Hematopoietic multipotent progenitor cell treated with erythropoietin and hydrocortisone succinate and interleukin-3 and kit ligand, for 8 days (in vitro differentiated cells): ENCODE data around the gene MYOF.
A peak's percentile ranks its signal among the peaks of the same experiment; 100 is the strongest.
"Not testable (repeated sequence)": the region's sequence is repeated elsewhere in the genome, so short reads cannot be mapped to it uniquely, and the experiment has no call there.

Experiments used
- DNase-seq: peaks from one replicate; pipeline ENCODE4 v3.0.0-alpha.2; 2015

The MYOF gene

GRCh38 chr10:93288679-93289634 is 193.2 kb downstream of the MYOF start:
- peak; percentile 60 for DNase-seq

DNA sequence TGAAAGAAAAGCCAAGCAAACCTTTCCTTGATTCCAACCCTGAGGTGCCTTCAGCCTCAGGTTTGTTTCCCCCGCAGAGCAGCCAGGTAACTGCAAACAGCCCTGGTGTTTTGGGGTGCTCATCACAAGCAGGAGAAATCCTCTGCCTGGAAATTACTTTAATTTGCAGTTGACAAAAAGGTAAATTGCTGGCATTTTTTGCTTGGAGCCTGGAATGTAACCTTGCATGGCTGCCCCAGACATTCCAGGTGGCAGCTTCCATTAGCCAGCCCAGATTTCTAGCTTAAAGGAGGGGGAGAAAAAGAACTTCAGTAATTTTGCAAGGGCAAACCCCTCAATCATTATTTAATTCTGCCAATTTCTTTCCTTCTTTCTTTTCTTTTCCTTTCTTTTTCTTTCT is 194.4 kb downstream of the MYOF start:
- DNase-seq = no peak

GRCh38 chr10:93284246-93284645 is 197.9 kb downstream of the MYOF start:
- not testable (repeated sequence) for DNase-seq

GRCh38 chr10:93281367-93281720 is 200.8 kb downstream of the MYOF start:
- no peak for DNase-seq

- DNase-seq = no peak
These were observed 201.3 kb downstream of the MYOF start for GRCh38 chr10:93280699-93281366.

DNA sequence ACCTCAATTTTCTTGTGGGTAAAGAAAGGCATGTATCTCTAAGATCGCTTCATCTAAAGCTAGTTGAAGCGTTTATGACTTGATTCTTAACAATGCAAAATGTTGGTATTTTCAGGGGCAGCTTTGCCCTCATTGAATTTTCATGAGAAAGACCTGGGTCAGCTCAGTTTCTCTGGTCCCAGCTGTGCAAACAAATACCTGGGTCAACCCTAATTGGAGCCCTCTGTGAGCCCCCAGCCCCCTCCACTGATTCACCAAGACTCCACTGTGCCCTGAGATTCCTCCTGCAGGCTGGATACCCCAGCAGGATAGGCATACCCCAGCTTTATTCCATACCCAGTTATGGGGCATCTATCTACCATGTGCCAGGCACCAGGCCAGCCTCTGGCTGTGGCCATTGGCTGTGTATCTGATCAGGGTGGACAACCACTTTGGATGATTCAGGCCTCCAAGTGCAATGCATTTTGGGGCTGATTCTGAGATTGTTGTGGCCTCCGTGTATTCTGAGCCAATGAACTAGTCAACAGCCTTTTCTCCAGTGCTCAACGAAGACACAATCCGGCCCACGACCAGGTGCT is 201.9 kb downstream of the MYOF start:
- DNase-seq = no peak

- no peak for DNase-seq
These were observed 204.8 kb downstream of the MYOF start for GRCh38 chr10:93277360-93277759.

DNA sequence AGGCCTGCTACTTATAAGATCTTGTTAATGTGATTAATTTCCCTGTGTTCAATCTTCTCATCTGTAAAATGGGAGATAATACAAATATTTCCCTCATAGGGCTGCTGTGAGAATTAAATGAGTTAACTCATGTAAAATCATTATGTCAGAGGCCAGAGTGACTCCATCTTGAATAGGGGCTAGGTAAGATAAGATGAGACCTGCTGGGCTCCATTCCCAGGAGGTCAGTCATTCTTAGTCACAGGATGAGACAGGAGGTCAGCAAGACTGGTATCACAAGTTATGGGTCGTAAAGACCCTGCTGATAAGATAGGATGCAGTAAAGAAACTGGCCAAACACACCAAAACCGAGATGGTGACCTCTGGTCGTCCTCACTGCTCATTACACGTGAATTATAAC is 207.7 kb downstream of the MYOF start:
- no peak for DNase-seq

DNA sequence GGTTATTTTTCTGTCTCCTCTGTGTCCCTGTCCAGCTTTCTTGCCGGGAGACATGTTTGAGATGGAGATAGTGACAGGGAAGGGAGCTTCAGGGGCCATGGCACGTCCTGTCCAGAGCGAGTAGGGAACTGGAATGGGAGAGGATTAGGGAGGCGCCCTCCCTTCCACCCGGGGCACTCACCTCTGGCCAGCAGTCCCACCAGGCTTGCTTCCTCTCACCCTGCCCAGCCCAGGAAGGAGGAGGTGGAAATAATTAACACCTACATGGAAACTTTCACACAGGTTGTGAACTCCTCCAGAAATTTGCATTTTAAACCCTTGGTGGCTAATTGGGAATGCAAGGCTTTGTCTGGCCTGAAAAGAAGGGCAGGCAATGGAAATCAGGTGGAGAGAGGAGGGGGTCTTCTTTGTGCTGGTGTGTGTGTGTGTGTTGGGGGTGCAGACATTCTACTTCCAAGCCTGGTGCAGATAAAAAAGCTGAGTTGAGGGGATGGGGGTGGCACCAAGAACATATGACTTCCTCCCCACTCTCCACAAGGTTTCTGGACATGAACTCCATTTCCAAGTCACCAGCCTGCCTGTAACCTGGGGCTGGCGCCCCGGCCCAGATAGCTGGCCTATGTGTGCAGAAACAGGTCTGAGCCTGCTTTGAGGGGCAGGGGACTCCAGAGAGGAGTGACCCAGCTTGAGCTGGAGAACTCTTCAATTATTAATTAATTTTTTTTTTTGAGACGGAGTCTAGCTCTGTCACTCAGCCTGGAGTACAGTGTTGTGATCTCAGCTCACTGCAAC is 209.1 kb downstream of the MYOF start:
- DNase-seq = no peak

DNA sequence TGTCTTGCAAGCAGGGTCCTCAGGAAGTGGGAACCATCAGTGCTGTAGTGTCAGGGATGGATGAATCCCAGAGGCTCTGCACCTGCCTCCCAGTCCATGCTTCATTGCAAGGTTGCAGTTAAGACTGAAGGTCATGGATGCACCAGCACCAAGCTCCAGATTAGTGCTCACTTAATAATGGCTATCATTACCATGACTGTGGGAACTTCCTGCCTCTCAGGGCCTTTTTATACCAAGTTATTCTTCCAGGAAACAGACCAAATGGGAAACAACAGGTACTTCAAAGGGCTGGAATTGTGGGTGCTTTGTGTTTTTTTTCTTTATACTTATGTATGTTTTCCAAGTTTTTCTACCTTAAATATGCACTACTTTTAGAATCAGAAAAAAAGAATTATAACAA is 210.8 kb downstream of the MYOF start:
- DNase-seq = no peak

- DNase-seq = no peak
These were observed 212.9 kb downstream of the MYOF start for GRCh38 chr10:93269281-93269680.

DNA sequence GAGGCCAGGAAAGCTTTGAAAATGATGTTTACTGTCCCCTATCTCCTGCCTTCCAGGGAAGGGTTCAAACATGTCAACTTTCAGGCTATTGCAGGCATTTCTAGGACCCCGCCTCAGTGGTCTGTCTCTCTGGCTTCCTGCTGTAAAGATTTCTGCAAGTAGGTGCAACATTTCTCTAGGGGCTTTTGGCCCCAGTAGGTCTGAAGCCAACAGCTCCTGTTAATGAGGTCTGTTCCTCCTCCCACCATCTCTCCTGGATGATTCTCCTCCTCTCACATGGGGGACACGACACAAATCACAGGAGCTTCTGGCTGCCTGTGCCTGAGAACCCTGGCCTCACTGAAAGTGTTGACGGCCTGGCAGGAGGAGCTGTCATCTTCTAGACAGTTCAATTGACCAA is 214.1 kb downstream of the MYOF start:
- DNase-seq = no peak

GRCh38 chr10:93267521-93267920 is 214.6 kb downstream of the MYOF start:
- no peak for DNase-seq

DNA sequence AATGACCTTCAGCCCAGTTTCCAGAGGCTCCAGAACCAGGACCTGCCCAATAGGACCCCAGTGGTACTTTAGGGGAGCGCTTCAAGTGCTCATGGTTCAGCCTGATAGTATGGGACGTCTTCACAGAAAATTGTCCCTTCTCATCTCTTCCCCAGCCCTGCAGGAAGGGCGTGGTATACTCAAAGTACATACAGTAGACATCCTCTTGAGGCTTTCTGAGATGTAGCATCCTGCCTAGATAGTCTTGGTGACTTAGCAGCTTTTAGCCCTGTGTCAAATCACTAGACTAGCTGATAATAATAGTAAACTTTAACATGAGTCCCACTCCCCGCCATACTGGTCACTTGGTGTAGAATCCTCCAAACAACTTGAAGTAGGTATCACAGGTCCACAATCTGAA is 215.3 kb downstream of the MYOF start:
- no peak for DNase-seq

DNA sequence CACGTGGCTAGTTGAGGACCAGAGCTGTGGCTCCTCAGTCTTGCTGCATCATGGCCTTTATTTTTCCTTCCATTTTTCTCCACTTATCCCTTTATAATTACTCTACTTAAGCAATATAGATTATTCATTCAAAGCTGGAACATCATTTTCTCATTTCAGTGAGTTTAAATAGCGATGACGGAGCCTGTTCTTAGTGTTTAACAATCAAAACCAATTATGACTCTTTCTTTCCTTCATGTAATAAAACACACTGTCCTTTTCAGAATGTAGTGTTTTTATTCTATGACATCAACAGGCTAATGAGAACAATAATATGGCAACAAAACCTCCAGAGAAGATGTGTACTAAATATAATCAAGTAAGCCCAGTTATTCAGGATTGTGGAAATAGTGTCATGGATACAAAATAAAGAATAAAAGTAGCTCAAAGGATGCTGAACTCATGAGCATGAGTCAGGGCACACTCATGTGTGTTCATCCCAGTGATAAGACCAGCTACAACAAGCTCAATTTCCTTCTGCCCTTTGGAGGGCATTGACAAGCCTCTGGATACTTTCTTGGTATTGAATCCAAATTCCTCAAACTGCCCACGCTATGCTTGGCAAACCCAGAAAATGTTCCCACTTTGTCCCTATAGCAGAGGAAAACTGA is 220.0 kb downstream of the MYOF start:
- DNase-seq = no peak

DNA sequence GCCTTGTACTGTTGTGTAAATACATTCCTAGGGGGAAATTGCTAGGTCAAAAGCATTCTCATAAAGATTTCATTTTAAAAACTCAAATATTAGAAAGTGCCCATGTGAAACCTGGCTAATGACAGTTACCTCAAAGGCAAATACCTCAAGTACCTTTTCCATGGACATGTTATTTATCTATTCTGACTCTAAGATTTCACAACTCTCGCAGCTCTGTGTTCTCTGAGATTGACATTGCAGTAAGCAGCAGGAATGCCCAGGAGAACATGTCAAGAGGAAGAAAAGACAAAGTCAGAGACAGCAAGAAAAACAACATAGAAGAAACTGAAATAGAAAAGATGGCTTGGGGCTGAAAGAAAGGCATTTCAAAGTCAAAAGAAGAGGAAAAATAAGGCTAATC is 221.0 kb downstream of the MYOF start:
- no peak for DNase-seq

- DNase-seq = no peak
These were observed 223.0 kb downstream of the MYOF start for GRCh38 chr10:93259126-93259525.
